CD4-positive, alpha-beta T cell treated with Interleukin-12 subunit alpha and Interleukin-12 subunit beta, for 1 hour (primary cell): ENCODE data around the gene ATP8B1.

ENCODE experiments used
- DNase-seq: peaks from one replicate; pipeline ENCODE4 v3.0.0-alpha.2; 2020

The ATP8B1 gene

DNA sequence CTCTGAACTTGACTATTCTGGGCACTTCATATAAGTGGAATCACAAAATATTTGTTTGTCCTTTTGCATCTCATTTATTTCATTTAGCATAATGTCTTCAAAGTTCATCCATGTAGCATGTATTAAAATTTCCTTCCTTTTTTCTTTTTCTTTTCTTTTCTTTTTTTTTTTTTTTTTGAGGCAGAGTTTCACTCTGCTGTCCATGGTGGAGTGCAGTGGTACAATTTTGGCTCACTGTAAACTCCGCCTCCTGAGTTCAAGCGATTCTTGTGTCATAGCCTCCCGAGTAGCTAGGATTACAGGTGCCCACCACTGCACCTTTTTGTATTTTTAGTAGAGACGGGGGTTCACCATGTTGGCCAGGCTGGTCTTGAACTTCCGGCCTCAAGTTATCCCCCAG lies 11.9 kb downstream of the ATP8B1 start:
- DNase-seq: no peak

- no peak for DNase-seq
Observed at GRCh38 chr18:57790316-57790715, 12.8 kb downstream of the ATP8B1 start.

DNA sequence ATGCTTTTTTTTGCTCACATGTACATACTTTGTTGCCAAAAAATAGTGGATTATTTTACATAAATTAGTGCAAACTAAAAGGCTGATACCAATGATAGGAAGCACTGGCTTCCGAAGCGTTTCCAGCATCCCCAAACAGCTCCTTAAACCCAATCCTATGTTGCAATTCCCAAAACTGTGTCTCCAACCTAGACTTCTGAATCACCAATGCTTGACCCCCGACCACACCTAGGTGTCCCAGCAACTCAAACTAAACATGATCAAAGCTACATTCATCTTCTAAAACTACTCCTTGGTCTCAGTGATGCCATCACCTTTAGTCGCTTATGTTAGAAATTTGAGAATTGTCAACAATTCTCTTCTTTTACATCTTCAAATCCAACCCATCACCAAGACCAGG lies 13.4 kb downstream of the ATP8B1 start:
- no peak for DNase-seq

- DNase-seq: no peak
Observed at GRCh38 chr18:57789090-57789489, 14.0 kb downstream of the ATP8B1 start.

DNA sequence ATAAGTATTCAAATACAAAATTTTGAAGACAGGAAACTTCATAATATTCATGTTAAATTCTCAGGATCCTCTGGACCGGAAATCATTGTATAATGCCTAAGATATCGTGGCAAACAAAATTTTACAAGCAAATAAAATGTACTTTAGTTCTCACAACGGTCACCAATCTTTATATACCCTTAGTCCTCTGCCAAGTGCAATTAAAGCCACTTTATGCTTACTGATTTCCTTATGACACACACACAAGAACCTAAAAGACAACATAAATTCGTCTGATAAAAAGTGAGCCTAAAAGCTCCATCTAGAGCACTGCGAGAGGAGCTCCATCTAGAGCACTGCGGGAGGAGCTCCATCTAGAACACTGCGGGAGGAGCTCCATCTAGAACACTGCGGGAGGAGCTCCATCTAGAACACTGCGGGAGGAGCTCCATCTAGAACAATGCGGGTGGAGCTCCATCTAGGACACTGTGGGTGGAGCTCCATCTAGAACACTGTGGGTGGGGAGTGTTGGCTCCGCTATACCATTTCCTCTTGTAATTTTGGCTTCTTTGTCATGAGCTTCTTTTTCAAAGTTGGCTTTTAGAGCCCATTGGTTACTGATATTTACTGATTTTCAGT lies 15.9 kb downstream of the ATP8B1 start:
- DNase-seq: no peak

GRCh38 chr18:57785751-57786437 lies 17.2 kb downstream of the ATP8B1 start:
- DNase-seq: no peak

- no peak for DNase-seq
Observed at GRCh38 chr18:57784801-57785114, 18.4 kb downstream of the ATP8B1 start.

GRCh38 chr18:57784034-57784800 lies 18.9 kb downstream of the ATP8B1 start:
- DNase-seq: no peak

- no peak for DNase-seq
Observed at GRCh38 chr18:57782049-57782448, 21.1 kb downstream of the ATP8B1 start.

DNA sequence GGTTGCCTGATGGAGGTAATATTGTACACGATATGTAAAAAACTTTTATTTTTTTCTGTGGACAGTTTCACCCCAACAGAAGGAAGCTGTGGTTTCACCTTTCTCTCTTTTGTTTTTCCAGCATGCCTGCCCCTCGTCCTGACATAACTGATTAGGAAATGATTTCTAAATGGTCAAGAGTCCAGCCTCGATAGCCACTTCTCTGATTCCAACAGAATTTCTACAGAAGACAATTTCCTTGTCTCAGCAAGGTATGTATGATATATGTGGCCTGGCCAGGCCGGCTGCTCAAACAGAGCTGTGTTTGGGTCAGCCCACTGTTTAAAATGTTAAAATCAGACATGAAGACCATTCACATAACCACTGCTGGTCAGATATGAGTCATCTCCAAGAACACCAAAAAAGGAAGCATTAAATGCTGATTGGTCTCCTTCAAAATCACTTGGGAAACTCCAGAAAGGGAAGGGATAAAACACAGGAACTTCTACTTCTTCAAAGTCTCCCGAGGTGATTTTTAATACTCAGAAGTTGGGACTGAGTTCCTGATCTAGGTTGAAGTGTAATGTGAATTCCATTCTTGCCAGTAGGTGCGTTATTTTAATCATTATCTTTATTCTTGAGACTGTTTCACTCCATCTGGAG lies 22.3 kb downstream of the ATP8B1 start:
- no peak for DNase-seq

DNA sequence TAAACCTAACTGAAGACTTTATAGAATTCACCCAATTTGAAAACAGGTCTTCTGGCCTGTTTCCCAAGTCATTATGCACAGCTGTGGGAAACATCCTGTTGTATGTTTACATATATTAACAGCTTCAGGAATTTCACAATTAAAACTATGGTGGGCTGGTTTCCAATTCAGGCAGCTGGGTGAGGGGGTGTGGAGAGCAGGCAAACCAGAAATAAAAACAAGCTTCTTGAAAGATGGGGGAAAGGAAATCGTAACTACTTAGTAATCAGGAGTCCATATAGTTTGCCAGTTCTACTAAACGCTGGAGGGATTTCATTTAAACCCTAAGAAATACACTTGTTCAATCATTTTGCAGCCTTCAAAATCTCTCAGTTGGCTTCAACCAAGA lies 22.8 kb downstream of the ATP8B1 start:
- DNase-seq: no peak

DNA sequence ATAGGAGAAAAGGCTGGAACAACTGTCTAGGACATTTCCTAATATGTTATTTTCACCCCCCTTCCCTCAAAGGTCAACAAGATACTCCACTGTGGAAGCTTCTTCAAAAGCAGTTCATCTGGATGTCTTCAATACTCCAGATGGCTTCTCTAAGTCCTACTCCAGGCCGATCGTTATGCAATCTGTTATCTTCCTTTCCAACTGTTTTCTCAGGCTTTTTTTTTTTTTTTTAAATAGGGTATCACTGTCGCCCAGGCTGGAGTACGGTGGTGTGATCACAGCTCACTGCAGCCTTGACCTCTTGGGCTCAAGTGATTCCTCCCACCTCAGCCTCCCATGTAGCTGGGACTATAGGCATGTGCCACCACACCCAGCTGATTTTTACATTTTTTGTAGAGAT lies 26.3 kb downstream of the ATP8B1 start:
- no peak for DNase-seq

DNA sequence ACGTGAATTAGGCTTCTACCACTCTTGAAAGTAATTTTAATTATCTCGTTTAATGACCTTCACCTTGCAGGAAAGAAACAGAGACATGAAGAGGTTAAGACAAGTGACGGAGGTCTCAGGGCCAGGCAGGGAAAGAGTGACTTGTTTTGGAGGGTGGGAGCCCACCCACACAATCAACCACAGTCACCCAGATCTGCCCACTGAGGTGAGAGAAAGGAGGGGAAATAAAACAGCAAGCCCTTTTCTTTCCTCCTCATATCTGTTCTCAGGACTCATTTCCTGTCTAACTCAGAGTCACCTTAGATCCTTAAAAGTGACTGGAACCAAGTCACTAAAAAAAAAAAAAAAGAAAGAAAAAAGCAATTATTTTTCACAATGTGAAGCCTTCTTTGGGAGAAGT lies 26.8 kb downstream of the ATP8B1 start:
- DNase-seq: no peak

- no peak for DNase-seq
Observed at GRCh38 chr18:57775937-57776336, 27.2 kb downstream of the ATP8B1 start.

GRCh38 chr18:57772387-57772799 lies 30.7 kb downstream of the ATP8B1 start:
- DNase-seq: no peak

DNA sequence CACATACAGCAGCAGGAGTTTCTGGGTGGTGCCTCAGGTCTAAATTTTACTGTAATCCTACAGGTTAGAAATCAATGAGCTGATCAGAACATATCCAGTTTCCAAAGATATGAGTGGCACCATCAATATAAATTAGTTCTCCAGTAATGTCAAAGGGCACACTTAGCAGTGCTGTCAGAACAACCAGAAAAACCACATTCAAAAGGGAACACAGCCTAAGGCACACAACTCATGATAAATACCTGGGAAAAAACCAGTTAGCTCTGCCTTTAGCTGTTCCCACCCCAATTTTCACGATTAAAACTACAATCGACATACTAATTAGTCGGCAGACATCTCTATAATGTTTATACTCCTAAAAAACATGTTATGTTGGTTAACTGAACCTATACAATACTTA lies 31.5 kb downstream of the ATP8B1 start:
- DNase-seq: no peak

DNA sequence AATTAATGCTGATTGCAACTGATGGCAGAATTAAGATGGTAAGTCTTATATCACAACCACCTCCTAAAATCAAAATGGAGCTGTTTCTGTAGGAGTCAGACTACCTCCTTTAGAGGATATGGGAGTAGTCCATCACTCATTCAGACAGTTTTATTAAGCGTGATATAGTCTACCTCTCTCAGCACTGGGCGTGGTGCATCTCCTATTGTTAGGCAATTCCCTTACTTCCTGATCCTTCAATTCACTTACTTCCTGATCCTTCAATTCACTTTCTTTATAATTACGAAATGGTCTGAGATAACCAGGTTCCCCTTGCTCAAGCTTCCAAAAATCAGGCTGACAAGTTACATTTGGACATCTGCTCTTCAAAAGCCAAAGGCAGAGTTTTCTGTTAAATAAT lies 31.9 kb downstream of the ATP8B1 start:
- no peak for DNase-seq

- no peak for DNase-seq
Observed at GRCh38 chr18:57768537-57769326, 34.4 kb downstream of the ATP8B1 start.

DNA sequence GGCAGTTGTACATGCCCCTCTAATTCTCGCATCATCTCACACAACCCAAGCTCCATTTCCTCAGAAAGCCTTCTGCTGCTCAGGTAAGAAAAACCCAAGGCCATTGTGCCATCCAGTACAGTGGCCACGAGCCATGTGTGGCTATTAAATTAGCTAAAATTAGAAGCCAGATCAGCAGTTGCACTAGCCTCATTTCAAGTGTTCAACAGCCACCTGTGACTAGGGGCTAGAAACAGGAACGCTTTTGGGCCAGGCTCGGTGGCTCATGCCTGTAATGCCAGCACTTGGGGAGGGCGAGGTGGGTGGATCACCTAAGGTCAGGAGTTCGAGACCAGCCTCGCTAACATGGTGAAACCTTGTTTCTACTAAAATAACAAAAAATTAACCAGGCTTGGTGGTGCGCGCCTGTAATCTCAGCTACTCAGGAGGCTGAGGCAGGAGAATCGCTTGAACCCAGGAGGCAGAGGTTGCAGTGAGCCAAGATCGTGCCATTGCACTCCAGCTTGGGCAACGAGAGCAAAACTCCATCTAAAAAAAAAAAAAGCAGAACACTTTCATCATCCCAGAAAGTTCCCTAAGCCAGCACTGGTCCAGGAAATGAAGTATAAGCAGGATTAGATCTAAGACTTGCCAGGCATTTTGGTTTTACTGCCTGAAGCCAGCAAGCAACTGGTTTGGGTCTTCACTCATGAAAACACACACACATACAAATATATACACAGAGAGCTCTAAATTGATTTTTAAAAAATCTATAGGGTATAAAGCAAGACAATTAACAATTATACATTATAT lies 35.7 kb downstream of the ATP8B1 start:
- no peak for DNase-seq

DNA sequence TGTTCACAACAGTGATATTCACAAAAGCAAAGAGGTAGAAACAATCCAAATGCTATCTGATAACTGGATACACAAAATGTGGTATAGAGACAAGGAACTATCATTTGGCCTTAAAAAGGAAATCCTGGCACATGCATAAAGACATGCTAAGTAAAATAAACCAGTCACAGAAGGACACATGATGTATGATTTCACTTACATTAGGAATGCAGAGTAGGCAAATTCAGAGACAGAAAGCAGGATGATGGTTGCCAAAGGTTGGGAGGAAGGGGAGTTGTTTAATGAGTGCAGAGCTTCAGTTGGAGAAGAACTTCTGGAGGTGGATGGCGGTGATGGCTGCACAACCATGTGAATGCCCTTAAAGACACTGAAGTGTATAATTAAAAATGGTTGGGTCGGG lies 38.1 kb downstream of the ATP8B1 start:
- DNase-seq: no peak

DNA sequence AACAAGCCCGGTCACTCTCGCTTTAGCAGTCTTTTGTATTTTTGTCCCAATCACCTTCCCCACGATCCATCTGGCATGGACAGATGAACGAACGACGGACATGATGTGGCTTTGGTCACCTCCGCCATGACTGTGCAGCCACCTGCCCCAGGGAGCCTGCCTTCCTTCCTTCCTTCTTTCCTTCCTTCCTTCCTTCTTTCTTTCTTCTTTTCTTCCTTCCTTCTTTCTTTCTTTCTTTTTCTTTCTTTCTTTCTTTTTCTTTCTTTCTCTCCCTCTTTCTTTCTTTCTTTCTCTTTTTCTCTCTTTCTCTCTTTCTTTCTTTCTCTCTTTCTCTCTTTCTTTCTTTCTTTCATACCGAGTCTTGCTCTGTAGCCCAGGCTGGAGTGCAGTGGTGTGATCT lies 39.0 kb downstream of the ATP8B1 start:
- no peak for DNase-seq

GRCh38 chr18:57762686-57763085 lies 40.4 kb downstream of the ATP8B1 start:
- no peak for DNase-seq
